GM19468 (cell line): ENCODE measurements around the gene ARNT2.
"Not testable (repeated sequence)": the region's sequence is repeated elsewhere in the genome, so short reads cannot be mapped to it uniquely, and the experiment has no call there.

Source experiments
- ATAC-seq: cut with Tn5 transposase; IDR thresholded peaks from one replicate; pipeline ENCODE4 v1.9.1; 2021; ENCODE audit warnings: mild to moderate bottlenecking, moderate library complexity, moderate number of reproducible peaks; ENCODE audit not compliant: unreplicated experiment; ENCODE audit errors: extremely low read depth

Gene ARNT2

DNA sequence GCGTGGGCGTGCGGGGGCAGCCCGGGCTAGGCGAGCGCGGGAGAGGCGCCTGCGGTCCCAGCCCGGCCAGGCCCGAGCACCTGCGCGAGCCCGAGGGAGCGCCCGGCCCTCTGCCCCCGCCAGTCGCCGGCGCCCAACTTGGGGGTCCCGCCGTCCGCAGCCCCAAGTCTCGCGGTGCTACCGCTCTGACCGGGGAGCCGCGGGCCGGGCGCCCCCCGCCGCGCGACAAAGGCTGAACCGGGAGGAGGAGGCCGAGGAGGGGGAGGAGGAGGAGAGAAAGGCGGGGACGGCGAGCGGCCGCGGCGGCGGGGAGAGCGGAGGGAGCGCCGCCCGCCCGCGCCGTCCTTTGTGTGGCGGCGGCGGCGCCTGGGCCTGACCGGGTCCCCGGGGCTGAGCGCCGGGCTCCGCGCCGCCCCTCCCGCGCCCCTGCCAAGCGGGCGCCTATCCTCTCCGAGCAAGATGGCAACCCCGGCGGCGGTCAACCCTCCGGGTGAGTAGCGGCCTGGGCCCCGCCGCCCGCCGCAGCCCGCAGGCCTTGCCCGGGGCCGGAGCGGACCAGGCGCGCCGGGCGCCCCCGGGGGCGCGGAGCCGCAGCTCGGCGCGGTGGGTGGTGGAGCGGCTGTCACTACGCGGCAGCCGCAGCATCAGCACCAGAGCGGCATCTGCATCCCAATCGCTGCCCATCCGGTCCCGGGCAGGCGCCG, at the start of gene ARNT2:
TSS of gene ARNT2 (plus strand) at position 326 of the 704 bp plus-strand sequence. CDS start at position 460, 134 bp downstream.
- ATAC-seq, result no peak

DNA sequence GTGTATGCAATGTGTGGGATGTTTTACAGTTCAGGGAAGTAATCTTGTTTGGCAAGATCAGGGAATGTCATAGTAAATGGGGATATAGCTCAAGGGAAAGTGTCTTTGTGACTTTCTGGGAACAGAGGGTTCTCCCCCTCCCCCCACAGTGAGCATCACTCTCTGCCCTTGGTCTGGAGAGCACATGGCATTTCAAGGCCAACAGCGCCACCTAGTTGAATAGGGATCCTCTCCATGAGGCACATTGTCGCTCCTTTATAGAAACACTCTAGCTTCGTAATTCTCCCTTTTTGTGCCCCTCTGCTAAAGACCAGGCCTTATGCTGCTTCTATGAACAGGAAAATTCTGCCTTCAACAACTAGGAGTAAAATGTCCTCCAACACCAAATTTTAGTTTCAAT, 37.1 kb upstream of the ARNT2 start:
- no peak for ATAC-seq

DNA sequence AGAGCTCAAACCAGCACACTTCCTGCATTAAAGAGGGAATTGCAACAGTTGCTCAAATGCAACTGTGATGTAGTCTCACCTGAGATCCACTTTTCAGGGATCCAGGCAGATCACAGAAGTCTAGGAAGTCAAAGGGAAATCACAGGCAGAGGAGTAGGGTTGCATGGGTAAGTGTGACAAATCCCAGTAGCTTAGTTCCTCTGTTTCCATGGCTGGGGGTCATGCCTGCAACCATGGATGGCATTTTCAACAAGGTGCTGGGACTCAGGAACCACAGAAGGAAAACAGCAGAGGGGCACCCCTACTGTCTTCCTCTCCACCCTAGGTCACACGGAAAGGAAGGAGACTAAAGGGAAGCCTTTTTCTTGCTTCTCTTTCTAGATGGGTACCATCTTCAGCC, 36.5 kb upstream of the ARNT2 start:
- no peak for ATAC-seq

DNA sequence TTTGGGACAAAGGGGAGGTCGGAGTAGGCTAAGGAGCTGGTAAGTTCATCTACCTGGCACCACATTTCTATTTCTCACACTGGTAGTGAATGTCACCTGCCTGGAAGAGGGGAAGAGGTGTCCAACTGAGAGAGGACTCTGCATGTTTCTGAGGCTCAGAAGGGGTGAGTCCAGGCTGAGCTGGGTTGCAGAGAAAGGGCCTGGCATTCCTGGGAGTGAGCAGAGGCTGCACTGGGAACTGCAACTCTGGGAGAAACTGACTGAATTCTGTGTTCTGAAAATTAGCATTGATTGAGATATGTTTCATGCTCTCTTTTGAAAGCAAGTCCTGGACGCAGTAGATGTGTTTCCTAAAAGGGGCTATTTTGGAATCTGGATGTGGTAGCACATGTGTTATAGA, 32.3 kb upstream of the ARNT2 start:
- ATAC-seq, result no peak

DNA sequence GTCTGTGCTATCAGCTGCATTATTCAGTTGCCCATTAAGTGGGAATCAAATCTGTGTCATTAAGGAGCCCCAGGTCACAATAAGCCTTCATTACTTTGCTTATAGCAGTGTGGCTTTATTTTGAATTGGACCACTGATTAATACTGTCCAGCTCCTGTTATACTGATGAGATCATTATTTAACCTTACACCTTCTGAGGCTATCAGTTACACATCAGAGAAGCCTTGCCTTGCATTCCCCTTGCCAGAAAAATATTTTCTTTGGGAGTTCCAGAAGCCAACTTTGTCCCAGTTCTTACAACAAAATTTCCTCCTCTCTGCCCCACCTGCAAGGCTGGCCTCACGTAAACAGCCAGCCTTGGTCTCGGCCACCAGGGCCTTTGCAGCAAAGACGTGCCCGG, 29.7 kb upstream of the ARNT2 start:
- ATAC-seq, result no peak

DNA sequence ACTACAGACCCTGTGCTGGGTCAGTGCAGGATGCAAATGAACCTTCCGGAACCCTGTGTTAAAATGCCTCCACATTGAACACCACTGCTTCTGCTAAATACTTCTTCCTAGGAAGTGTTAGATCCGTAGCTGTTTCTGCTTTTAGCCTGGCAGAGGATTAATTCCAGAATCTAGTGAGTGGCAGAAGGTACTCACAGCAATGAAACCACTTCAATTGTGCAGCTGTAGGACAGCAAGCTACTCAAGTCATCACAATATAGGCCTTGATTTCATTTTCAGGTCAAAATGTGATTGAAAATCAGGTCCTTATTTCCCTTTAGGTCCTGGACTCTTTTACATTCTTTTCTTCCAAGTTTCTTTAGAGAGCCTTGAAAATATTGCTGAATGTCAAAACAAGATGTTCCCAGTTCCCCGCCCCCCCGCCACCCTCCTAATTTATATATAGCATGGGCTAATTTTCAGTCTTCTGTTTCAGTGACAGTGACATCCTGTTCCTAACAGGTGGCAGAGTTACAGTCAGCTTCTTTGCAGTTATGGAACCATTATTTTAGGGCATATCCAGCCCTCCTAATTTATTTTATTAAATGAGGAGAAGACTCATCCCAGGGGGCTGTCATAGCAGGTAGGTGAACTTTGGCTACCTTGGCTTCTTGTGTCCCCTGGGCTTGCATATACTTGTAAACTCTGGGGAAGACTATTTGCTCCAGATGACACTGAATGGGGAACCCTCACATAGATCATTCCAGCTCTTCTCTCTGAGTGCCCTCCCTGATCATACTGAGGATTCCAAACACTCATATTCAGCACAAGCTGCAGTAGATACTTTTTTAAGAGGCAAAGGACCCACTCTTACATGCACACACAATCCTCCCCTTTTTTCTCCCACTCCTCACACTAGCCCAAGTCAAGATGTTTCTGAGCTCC, 28.0 kb upstream of the ARNT2 start:
- no peak for ATAC-seq

DNA sequence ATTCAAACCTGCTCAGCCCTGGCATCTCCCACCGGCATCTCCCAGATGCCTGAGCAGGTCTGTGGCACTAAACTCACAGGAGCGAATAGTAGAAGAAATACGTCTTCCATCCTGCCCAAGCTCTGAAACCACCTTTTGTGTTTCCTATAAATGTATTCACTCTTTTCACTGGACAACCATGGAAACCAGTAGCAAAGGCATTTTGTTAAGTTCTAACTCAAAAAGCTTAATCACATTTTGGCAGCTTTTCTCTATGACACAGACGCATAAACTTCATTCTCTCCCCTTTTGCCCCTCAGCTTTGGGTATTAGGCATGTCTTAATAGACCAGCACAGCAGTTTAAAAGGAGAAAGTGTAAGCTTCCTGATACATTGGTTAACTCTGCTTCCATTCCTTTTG, 24.5 kb upstream of the ARNT2 start:
- no peak for ATAC-seq

DNA sequence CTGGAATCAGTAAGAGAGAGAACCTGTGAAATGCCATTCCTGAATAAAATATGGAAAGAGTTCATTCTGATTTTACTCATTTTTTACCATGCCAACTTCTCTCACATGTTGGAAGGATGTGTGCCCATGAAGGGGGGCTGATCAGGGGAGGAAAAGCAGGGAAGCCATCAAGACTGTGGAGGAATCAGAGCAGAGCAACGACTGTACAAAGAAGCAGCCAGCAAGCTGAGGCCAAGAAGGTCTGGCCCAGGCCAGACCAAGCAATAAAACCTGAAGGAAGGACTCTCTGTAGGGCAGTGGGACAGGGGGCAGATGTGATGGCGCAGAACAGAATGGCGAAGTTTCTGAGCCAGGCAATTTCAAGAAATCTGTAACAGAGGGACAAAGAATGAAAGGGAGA, 24.0 kb upstream of the ARNT2 start:
- no peak for ATAC-seq

DNA sequence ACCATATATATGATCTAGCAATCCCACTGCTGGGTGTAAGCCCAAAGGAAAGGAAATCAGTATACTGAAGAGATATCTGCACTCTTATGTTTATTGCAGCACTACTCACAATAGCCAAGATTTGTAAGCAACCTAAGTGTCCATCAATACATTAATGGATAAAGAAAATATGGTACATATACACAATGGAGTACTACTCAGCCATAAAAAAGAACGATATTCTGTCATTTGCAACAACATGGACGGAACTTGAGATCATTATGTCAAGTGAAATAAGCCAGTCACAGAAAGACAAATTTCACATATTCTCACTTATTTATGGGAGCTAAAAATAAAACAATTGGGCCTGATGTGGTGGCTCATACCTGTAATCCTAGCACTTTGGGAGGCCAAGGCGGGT, 21.9 kb upstream of the ARNT2 start:
- no peak for ATAC-seq

DNA sequence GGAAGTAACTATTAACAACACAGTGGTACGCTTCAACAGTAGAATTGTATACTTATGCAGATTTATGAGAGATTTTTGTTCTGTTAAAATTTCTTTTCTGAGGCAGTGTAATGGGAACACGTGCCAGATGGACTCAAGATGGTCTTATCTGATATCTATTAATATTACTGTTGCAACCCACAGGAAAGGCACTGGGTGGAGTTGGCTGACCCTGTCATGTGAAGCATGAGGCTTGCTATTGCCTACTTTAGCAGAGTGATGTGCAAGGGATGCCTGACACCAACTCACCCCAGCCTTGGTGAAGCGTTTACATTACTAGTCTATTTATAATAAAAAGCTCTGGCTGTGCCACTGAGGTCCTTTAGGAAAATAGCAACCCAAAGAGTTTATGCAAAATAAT, 19.8 kb upstream of the ARNT2 start:
- no peak for ATAC-seq

DNA sequence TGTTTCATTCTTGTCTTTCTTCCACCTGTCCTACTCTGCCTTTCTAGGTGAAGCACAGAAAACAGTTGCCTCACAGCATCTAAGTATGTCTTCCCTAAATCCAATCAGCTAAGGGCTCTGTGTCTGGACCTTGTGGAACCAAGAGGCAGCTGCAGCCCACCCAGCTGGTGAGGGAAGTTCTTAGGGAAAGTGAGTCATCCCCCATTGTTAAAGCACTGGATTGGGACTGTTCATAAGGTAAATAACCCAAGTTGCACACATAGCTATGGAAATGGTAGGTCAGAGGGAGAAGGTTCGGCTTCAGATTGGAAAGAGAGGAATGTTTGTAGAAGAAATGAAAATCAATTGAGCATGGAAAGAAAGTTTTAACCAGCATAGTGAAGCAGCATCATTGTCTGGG, 18.0 kb upstream of the ARNT2 start:
- ATAC-seq, result no peak

DNA sequence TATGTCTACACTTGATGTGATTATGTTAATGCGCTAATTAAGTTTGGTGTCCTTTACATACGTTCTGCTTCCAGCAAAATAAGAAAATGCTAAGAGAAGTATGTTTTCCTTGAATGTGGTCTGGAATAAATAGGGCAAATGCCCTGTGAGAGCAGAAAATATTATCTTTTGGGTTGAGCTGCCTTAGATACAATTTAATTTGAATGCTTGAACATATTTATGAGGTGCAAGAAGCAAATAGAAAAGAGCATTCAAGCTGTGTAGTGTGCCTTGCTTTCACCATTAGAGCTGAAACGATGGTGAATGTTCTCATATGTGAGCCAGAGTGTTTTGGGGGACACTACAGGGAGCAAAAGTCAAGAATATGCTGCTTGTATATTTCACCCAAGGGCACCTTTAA, 15.9 kb upstream of the ARNT2 start:
- ATAC-seq, result no peak

DNA sequence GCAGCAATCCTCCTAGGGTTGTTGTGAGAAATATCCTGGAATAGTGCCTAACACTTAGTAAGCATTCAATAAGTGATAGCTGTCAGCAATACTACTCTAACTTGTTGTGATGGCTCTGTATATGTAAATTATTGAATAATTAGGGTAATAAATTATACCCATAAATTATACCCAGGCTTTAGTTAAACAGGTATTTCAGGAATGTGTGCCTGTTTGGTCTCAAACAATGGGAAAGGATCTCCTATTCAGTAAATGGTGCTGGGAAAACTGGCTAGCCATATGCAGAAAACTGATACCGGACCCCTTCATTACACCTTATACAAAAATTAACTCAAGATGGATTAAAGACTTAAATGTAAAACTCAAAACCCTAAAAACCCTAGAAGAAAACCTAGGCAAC, 14.8 kb upstream of the ARNT2 start:
- no peak for ATAC-seq

DNA sequence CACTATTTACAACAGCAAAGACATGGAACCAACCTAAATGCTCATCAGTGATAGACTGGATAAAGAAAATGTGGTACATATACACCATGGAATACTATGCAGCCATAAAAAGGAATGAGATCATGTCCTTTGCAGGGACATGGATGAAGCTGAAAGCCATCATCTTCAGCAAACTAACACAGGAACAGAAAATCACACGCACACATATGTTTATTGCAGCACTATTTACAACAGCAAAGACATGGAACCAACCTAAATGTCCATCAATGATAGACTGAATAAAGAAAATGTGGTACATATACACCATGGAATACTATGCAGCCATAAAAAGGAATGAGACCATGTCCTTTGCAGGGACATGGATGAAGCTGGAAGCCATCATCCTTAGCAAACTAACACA, 13.2 kb upstream of the ARNT2 start:
- not testable (repeated sequence) for ATAC-seq

DNA sequence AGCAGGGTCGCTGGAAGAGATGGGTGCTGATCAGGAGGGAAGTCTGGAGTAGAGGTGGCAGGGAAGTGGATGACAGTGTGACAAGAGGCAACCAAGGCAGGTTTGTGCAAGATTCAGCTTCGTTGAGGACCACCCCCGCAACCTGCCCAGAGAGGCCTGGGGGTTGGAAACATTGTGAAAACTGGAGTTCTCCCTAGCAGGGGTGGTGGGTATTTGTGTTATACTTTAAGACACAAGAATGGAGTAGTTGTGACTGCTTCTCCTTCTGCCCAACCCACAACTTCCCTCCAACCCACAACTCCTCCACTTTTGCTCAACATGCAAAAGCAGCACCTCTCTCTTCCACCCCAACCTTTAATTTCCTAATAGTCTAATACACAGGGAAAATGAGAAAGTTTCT, 8.6 kb upstream of the ARNT2 start:
- ATAC-seq, result no peak

DNA sequence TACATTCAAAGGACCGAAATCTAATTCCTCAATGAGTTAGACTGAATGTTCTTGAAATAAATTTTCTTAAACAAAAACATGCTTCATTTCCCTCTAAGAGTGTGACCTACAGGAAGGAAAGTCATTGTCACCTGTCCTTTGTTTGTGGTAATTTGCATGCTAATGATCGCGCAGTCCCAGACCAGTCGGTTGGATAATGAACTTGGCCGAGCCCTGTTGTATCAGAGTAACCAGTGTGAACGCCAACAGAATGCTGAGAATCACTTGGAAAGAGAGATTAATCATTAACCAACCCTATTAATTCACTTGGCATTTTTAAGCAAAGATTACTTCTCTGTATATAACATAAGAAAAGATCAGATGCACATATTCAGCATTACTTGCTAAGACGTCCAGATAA, 8.1 kb upstream of the ARNT2 start:
- ATAC-seq, result no peak

DNA sequence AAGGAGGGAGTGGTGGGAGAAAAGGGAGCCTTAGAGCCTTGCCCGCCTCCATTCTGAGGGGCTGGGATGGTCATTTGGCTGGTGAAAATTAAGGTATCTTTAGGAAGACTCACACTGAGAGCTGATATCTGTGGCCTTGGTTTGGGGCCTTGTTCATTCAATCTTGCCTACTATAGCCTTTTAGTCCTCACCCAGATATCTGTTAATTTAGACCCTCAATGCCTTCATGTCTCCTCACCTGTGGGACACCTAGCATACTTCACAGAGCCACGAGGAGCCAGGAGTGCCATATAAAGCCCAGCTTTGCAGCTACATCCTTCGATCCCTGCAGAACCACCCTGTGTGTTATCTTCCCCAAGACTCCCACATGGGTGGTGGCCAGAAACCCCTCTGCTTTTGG, 4.7 kb upstream of the ARNT2 start:
- no peak for ATAC-seq

DNA sequence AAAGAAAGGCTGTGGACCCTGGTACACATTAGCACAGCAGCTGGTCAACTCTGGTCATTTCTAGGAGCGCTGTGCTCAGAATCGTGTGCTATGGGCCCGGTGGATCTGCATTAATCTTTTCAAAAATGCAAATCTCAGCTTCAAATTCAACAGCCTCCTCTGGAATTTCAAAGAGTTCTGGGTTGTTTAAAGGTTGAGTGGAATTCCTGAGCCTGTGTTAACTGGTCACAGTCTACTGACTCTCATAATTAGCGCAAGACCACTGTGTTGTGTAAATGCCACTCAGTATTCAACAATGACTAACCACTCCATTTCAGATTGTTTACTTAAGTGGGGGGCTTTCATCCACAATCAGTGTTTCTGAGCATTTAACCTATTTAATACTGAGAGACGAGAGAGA, 2.7 kb upstream of the ARNT2 start:
- no peak for ATAC-seq

DNA sequence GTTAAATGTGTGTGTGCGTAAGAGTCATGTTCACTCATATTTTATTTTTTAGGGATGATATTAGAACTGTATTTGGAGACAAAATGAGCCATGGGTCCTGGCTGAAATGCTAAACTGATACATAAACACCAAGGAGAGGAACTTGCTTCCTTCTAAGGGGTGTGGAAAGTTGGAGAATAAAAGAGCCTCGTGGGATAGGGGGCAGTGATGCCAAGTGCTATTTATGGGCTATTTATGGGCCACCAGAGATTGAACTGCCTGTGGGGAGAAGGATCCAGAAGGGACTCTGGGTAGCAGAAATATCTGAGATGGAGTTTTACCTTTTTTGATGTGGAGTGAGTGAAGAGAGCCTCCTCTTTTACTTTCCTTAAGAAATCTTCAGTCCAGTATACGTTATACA, 1.8 kb upstream of the ARNT2 start:
- no peak for ATAC-seq

DNA sequence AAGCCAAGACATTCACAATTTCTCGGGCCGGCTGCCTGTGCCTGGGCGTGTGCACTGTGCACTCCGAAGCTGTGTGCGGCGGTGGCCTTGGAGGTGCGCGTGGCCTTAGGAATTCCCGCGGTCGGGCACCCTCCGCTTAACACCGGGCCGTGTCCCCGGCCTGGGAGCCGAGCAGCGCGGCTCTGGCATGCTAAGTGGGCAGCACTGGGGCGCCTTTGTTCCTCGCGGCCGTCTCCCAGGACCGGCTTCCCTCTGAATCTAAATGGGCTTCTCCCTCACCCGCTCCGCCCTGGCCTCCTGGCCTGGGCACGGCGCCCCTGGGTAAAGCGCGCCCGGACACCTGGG, 498 bp upstream of the ARNT2 start:
- no peak for ATAC-seq

DNA sequence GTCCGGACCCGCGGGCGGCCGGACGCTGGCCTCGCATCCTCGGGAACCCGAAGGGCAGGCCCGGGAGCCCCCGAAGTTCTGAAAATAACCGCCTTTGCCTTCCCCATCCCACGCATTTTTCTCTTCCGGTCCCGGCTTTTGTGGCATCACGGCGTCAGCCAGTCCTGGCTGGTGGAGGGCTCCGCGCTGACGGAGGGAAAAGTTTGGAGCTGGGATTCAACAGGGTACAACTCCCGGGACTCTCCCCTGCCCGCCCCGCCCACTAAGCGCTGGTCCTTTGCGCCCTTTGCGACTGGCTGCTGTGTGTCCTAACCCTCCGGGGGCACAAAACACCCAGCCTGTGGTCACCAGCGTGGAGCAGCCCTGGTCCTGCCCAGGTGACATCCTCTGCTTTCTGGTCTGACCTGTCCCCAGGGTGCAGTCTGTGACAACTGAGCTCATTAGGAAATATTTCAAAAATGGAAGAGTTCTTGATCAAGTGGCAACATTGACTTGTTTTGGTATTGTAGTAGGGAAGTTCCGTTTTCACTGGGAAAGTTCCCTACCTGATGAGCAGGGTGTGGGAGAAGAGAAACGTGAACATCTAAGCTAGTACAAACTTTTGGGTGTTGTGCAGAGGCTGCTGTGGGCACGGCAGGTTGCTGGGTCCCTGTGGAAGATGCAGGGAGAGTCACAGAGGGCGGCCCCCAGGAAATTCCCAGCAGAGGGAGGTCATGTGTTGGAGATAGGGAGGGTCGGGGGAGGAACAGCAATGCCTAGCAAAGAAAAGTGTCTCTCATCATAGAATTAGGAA, 775 bp downstream of the ARNT2 start:
- no peak for ATAC-seq
